GM20000 (cell line): ENCODE measurements around the gene FNDC4.
A peak's percentile ranks its signal among the peaks of the same experiment; 100 is the strongest.

Source experiments
- DNase-seq: peaks from one replicate; pipeline ENCODE4 v3.0.0; 2012; ENCODE audit warnings: low spot score
- CTCF ChIP-seq: IDR thresholded peaks from 2 replicates; pipeline ENCODE4 v1.5.1; 2012; ENCODE audit warnings: mild to moderate bottlenecking, control low read depth; ENCODE audit errors: extremely low read depth, missing control alignments

Gene FNDC4

DNA sequence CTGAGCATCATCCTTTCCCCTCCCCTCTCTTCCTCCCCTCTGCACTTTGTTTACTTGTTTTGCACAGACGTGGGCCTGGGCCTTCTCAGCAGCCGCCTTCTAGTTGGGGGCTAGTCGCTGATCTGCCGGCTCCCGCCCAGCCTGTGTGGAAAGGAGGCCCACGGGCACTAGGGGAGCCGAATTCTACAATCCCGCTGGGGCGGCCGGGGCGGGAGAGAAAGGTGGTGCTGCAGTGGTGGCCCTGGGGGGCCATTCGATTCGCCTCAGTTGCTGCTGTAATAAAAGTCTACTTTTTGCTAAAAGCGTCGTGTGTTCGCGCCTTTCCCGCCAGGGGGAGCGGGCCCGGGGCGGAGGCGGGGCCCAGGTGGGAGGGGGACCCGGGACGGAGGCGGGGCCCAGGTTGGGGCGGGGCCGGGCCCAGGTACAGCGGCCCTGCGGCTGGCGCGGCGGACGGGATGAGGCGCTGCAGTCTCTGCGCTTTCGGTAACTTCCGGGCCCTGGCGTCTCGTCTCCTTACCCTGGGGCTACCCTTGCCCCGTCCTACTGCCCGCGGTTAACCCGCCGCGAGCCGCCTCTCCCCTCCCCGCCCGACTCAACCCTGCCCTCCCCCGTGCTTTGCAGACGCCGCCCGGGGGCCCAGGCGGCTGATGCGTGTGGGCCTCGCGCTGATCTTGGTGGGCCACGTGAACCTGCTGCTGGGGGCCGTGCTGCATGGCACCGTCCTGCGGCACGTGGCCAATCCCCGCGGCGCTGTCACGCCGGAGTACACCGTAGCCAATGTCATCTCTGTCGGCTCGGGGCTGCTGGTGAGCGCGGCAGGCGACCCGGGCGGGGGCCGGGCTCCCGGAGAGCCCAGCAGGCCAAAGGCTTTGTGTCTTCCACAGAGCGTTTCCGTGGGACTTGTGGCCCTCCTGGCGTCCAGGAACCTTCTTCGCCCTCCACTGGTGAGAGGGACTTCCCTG, 52.8 kb downstream of the FNDC4 start, which contains the start of gene KRTCAP3:
KRTCAP3 (plus strand) TSS at position 424 of the 962 bp plus-strand sequence; CDS start at position 456, 32 bp downstream.
- peak; percentile 80 for DNase-seq
- no peak for TF ChIP-seq CTCF
